Mononuclear cell (primary cell): Measurements from ENCODE around the gene SKIC8. TPM values are rescaled to one million over a fixed set of nuclear protein-coding genes. Genes with fewer than 3 reads are reported as not detected.
"Not testable (repeated sequence)": the region's sequence is repeated elsewhere in the genome, so short reads cannot be mapped to it uniquely, and the experiment has no call there.

Experiments used
- H3K27me3 ChIP-seq: 2 replicates; pipeline ENCODE4 v1.6.0; 2011; ENCODE audit warnings: low read length, control low read depth; ENCODE audit not compliant: insufficient read depth
- H3K4me1 ChIP-seq: 2 replicates; pipeline ENCODE4 v1.5.1; 2011; ENCODE audit warnings: mild to moderate bottlenecking, low read length, control low read depth; ENCODE audit not compliant: insufficient read depth
- H3K4me3 ChIP-seq: 2 replicates; pipeline ENCODE4 v1.5.1; 2011; ENCODE audit warnings: mild to moderate bottlenecking, low read length, moderate library complexity
- H3K9me3 ChIP-seq: 2 replicates; pipeline ENCODE4 v1.5.1; 2011; ENCODE audit warnings: low read depth, mild to moderate bottlenecking, control low read depth, low read length
- total RNA-seq: library from RNA; depleted of rRNA; stranded (reverse); fragments of >200 nt; gene quantifications from one replicate; pipeline ENCODE4 v1.2.3, GENCODE V29; 2012

Gene SKIC8
- total RNA-seq, 1 donor: 16.6 TPM

DNA sequence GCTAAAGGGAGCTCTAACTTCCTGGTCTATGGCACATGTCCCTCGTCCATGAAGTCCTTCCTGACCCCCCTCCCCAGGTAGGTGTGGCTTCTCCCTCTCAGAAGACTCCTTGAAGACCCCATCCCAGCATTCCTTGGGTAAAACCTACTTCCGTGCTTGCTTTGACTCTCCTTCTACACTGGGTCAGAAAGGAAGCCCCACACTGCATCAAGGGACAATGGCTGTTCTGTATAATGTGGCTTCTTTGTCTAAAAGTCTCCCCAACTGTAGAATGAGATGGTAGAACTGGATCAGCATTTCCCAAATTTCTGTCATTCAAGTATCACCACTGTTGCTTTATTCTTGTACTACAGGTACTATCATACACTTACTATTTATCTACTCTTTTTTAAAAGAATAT is 38.9 kb downstream of the SKIC8 start:
- Histone ChIP-seq H3K4me3 (no peak overlapping the region), H3K9me3 (no peaks in the 10 kb centered on the region), H3K4me1 (peaks cover 11% of the 10 kb centered on the region), H3K27me3 (no peaks in the 10 kb centered on the region)

DNA sequence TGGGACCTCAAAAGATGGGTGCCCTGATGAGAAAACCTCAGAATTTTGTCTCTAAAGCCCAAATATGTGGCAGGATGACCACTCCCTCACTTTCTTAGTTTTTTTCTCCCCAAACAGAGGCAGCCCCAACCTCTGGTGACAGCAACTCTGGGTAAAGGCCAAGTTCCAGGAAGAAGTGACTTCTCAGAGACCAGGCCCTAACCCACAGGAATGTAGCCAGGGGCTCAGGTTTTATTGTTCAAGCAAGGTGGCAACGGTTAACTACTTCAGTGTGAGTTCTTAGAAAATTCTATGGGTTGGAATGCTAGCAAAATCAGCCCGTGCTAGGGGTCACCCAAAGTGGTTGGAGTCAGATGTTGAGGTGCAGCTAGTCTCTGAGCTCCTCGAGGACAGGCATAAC is 40.2 kb downstream of the SKIC8 start:
- no peak overlapping the region for H3K4me3 ChIP-seq
- H3K9me3 ChIP-seq: no peaks in the 10 kb centered on the region
- H3K4me1 ChIP-seq: peaks cover 4% of the 10 kb centered on the region
- no peaks in the 10 kb centered on the region for H3K27me3 ChIP-seq

DNA sequence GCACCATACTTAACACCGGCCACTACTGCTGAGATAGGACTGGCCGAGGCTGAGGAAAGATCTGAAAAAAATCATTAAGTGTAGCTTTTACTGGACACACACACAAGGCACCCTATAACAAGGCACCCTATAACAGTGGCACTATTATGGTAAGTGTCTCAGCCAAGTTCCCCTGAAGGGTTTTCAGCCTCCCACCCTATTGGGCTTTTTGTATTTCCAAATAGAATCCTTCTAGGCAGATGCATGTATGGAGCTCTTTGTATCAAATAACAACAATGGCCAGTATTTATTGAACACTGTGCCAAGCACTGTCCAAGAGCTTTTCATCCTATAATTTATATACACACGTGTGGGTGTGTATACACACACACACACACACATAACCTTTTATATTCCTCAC is 41.7 kb downstream of the SKIC8 start:
- no peaks in the 10 kb centered on the region for H3K9me3 ChIP-seq
- H3K27me3 ChIP-seq: no peaks in the 10 kb centered on the region
- no peak overlapping the region for H3K4me3 ChIP-seq
- no peaks in the 10 kb centered on the region for H3K4me1 ChIP-seq

DNA sequence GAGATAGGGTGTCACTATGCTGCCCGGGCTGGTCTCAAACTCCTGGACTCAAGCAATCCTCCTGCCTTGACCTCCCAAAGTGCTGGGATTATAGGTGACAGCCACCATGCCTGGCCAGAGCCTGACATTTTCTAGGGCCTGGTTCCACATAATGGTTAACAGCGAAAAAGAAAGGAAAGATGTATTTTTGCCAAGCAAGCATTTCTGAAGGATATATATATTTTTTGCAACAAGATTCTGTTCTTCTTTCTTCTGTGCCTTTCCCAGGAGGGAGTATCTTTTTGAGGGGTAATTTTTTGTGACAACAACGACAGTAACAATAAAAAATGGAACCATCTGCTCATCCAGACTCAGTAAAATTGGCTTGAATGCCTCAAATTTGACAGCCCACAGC is 43.4 kb downstream of the SKIC8 start:
- H3K9me3 ChIP-seq: no peaks in the 10 kb centered on the region
- H3K27me3 ChIP-seq: no peaks in the 10 kb centered on the region
- no peak overlapping the region for H3K4me3 ChIP-seq
- no peaks in the 10 kb centered on the region for H3K4me1 ChIP-seq

DNA sequence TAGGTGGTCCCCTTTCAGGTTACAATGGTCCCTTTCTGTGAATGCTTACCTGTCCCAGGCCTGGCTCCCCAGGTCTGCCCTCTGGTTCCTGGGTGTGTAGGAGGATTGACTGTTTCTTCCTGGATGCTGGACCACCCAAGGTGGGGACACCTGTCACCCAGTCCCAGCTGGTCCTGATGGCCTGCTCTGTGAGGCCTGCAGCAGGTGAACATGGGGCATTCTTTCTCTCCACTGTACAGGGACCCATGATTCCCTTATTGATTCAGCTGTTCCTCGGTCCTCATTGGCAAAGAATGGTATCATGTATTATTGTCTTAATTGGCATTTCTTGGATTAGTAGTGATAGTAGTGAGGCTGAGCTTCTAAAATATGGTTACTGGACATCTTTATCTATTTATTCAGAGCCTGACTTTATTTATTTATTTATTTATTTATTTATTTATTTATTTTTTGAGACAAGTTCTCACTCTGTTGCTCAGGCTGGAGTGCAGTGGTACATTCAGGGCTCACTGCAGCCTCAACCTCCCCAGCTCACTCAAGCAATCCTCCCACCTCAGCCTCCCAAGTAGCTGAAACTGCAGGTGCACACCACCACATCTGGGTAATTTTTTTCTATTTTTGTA is 43.9 kb downstream of the SKIC8 start:
- no peaks in the 10 kb centered on the region for H3K27me3 ChIP-seq
- no peak overlapping the region for H3K4me3 ChIP-seq
- H3K4me1 ChIP-seq: no peaks in the 10 kb centered on the region
- H3K9me3 ChIP-seq: no peaks in the 10 kb centered on the region

- no peaks in the 10 kb centered on the region for H3K27me3 ChIP-seq
- H3K4me3 ChIP-seq: no peak overlapping the region
- H3K9me3 ChIP-seq: no peaks in the 10 kb centered on the region
- H3K4me1 ChIP-seq: no peaks in the 10 kb centered on the region
Observed at GRCh38 chr15:78251136-78251535, 48.3 kb downstream of the SKIC8 start.

- no peaks in the 10 kb centered on the region for H3K27me3 ChIP-seq
- H3K4me1 ChIP-seq: no peaks in the 10 kb centered on the region
- H3K4me3 ChIP-seq: no peak overlapping the region
- no peaks in the 10 kb centered on the region for H3K9me3 ChIP-seq
Observed at GRCh38 chr15:78249131-78249530, 50.3 kb downstream of the SKIC8 start.

- no peak overlapping the region for H3K4me3 ChIP-seq
- H3K4me1 ChIP-seq: no peaks in the 10 kb centered on the region
- no peaks in the 10 kb centered on the region for H3K9me3 ChIP-seq
- no peaks in the 10 kb centered on the region for H3K27me3 ChIP-seq
Observed at GRCh38 chr15:78247911-78248310, 51.5 kb downstream of the SKIC8 start.

- not testable (repeated sequence) for H3K27me3 ChIP-seq, H3K4me1 ChIP-seq, H3K4me3 ChIP-seq, H3K9me3 ChIP-seq
Observed at GRCh38 chr15:78245976-78246620, 53.3 kb downstream of the SKIC8 start.

GRCh38 chr15:78245392-78245791 is 54.0 kb downstream of the SKIC8 start:
- not testable (repeated sequence) for H3K9me3 ChIP-seq, H3K27me3 ChIP-seq, H3K4me1 ChIP-seq, H3K4me3 ChIP-seq

GRCh38 chr15:78244893-78245292 is 54.5 kb downstream of the SKIC8 start:
- Histone ChIP-seq H3K27me3 (no peaks in the 10 kb centered on the region), H3K4me1 (no peaks in the 10 kb centered on the region), H3K9me3 (no peaks in the 10 kb centered on the region), H3K4me3 (no peak overlapping the region)

DNA sequence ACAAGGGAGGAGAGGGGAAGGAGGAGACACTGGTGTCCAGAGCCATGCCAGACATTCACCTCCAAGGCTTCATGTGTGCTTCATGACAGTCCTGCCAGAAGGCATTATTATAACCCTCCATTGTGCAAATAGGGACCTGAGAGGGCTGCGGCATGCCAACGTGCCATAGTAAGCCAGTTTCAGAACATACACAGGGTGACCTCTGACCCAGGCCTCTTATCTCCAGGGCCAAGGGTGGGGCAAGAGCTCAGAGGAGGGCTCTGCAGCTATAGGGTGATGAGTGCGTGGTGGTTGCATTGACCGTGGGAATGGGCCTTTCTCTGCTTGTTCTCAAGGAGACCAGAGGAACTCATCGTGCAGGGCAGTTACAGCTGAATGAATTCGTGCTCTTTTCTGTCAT is 55.3 kb downstream of the SKIC8 start:
- H3K9me3 ChIP-seq: no peaks in the 10 kb centered on the region
- H3K4me1 ChIP-seq: no peaks in the 10 kb centered on the region
- no peak overlapping the region for H3K4me3 ChIP-seq
- H3K27me3 ChIP-seq: no peaks in the 10 kb centered on the region

DNA sequence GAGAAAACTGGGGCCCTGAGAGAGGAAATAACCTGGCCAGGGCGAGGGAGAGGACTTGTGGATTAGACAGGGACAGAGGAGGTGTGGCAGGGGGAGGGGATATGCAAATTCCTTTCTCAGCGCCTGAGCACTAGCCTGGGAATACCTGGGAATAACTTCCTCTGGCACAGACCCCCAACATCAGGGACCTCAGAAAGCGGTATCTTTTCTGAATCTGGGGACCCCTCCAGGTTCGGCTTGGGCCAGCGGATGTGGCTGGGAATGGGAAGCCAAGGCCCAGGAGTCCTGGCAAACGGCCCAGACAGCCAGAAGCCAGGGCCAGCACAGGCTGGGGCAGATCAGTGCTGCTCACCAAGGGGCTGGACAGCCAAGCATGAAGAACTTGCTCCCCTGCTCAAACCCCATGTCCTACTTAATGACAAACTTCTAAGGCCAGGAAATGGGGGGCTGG is 55.9 kb downstream of the SKIC8 start:
- Histone ChIP-seq H3K4me1 (no peaks in the 10 kb centered on the region), H3K9me3 (no peaks in the 10 kb centered on the region), H3K4me3 (no peak overlapping the region), H3K27me3 (no peaks in the 10 kb centered on the region)

- Histone ChIP-seq H3K4me1 (no peaks in the 10 kb centered on the region), H3K27me3 (no peaks in the 10 kb centered on the region), H3K9me3 (no peaks in the 10 kb centered on the region), H3K4me3 (no peak overlapping the region)
Observed at GRCh38 chr15:78243058-78243457, 56.4 kb downstream of the SKIC8 start.

DNA sequence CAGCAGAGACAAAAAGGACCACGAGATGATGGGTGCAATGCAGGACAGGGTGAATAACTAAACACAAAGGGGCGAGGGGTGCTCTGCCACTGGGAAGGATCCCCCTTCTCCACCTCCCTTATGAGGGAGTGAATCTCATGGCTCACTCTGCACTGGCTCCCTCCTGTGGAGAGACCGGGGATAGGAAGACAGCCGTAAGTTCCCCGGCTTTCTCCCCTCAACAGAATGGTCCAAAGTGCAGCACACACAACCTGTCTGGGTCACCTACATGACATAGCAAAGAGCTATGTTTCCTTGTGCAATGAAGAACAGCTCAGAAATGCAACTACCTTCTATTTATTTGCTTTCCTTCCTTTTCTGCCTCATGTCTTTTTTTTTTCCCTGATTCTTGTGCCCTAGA is 57.3 kb downstream of the SKIC8 start:
- H3K4me3 ChIP-seq: no peak overlapping the region
- H3K4me1 ChIP-seq: no peaks in the 10 kb centered on the region
- H3K9me3 ChIP-seq: no peaks in the 10 kb centered on the region
- no peaks in the 10 kb centered on the region for H3K27me3 ChIP-seq

- H3K4me3 ChIP-seq: no peak overlapping the region
- no peaks in the 10 kb centered on the region for H3K9me3 ChIP-seq
- H3K4me1 ChIP-seq: no peaks in the 10 kb centered on the region
- no peaks in the 10 kb centered on the region for H3K27me3 ChIP-seq
Observed at GRCh38 chr15:78241017-78241416, 58.4 kb downstream of the SKIC8 start.
